WTC11 (cell line): ENCODE measurements around the gene RPRD1B. TPM values are rescaled to one million over a fixed set of nuclear protein-coding genes. Genes with fewer than 3 reads are reported as not detected.
A peak's percentile ranks its signal among the peaks of the same experiment; 100 is the strongest.

Experiments used
- ATAC-seq: fragments of 200-7000 bp; cut with Tn5 transposase; 2 replicates; pipeline ENCODE4 v1.10.0; 2021; ENCODE audit warnings: mild to moderate bottlenecking, moderate library complexity
- CTCF ChIA-PET: fragments of 300-600 bp; sonication (Branson Sonifier 250); formaldehyde crosslinking; loops from one replicate; lab custom pipeline; 2021; ENCODE audit warnings: antibody characterized with exemption; lab: Charles Lee
- POLR2A ChIA-PET: fragments of 350-600 bp; sonication (Branson Sonifier 250); formaldehyde crosslinking; loops from one replicate; lab custom pipeline; 2021; ENCODE audit warnings: antibody characterized with exemption; lab: Charles Lee
- DNase-seq: peaks from one replicate; pipeline ENCODE4 v3.0.0; 2021; ENCODE audit warnings: low spot score
- H3K27ac Mint-ChIP-seq: 2 replicates; pipeline ENCODE4 v1.8.0; 2021; ENCODE audit warnings: mixed read lengths
- H3K27me3 Mint-ChIP-seq: 2 replicates; pipeline ENCODE4 v1.8.0; 2021; ENCODE audit warnings: low read depth, mild to moderate bottlenecking, moderate library complexity, mixed read lengths
- H3K36me3 Mint-ChIP-seq: 2 replicates; pipeline ENCODE4 v1.8.0; 2021; ENCODE audit warnings: mixed read lengths
- H3K4me1 Mint-ChIP-seq: 2 replicates; pipeline ENCODE4 v1.8.0; 2022; ENCODE audit warnings: mixed read lengths
- H3K4me3 Mint-ChIP-seq: 2 replicates; pipeline ENCODE4 v1.8.0; 2021; ENCODE audit warnings: mild to moderate bottlenecking, moderate library complexity, mixed read lengths
- H3K9me3 Mint-ChIP-seq: 2 replicates; pipeline ENCODE4 v1.8.0; 2021; ENCODE audit warnings: mixed read lengths
- ATF1 ChIP-seq: sonication (generic); formaldehyde crosslinking; IDR thresholded peaks from 2 replicates; pipeline ENCODE4 v1.8.1; 2023; ENCODE audit warnings: mild to moderate bottlenecking, moderate library complexity, missing genetic modification reagents
- CBFB ChIP-seq: sonication (generic); formaldehyde crosslinking; IDR thresholded peaks from 2 replicates; pipeline ENCODE4 v1.8.1; 2022; ENCODE audit warnings: mild to moderate bottlenecking, low read depth, missing genetic modification reagents
- CDX4 ChIP-seq: fragments of 250-450 bp; sonication (Bioruptor Pico); IDR thresholded peaks from 2 replicates; pipeline ENCODE4 v1.9.0; 2021; ENCODE audit warnings: moderate library complexity, mild to moderate bottlenecking, inconsistent platforms, borderline replicate concordance
- CREB1 ChIP-seq: sonication (generic); formaldehyde crosslinking; IDR thresholded peaks from 2 replicates; pipeline ENCODE4 v1.8.0; 2023; ENCODE audit warnings: mild to moderate bottlenecking, missing genetic modification reagents
- ERG ChIP-seq: fragments of 250-450 bp; sonication (Bioruptor Pico); IDR thresholded peaks from 2 replicates; pipeline ENCODE4 v1.8.0; 2021; ENCODE audit warnings: mild to moderate bottlenecking
- FOXP4 ChIP-seq: sonication (generic); formaldehyde crosslinking; IDR thresholded peaks from 2 replicates; pipeline ENCODE4 v1.8.0; 2022; ENCODE audit warnings: mild to moderate bottlenecking, missing genetic modification reagents
- GRHL2 ChIP-seq: fragments of 250-450 bp; sonication (Bioruptor Pico); IDR thresholded peaks from 2 replicates; pipeline ENCODE4 v1.8.0; 2022; ENCODE audit warnings: mild to moderate bottlenecking, moderate library complexity; ENCODE audit not compliant: insufficient replicate concordance, severe bottlenecking
- IRF2 ChIP-seq: sonication (generic); formaldehyde crosslinking; IDR thresholded peaks from 2 replicates; pipeline ENCODE4 v1.8.0; 2022; ENCODE audit warnings: low read depth, missing genetic modification reagents, borderline replicate concordance
- JAZF1 ChIP-seq: fragments of 250-450 bp; sonication (Bioruptor Pico); IDR thresholded peaks from 2 replicates; pipeline ENCODE4 v1.9.0; 2021; ENCODE audit warnings: moderate library complexity, mild to moderate bottlenecking, inconsistent platforms
- JUN ChIP-seq: sonication (generic); formaldehyde crosslinking; IDR thresholded peaks from 2 replicates; pipeline ENCODE4 v1.8.0; 2023; ENCODE audit warnings: mild to moderate bottlenecking, missing genetic modification reagents
- KAT7 ChIP-seq: sonication (generic); formaldehyde crosslinking; IDR thresholded peaks from 2 replicates; pipeline ENCODE4 v1.8.1; 2023; ENCODE audit warnings: missing genetic modification reagents, mild to moderate bottlenecking, borderline replicate concordance
- NR3C1 ChIP-seq: sonication (generic); formaldehyde crosslinking; conservative IDR thresholded peaks from 2 replicates; pipeline ENCODE4 v1.8.1; 2023; ENCODE audit warnings: low read depth, mild to moderate bottlenecking, missing genetic modification reagents
- OVOL2 ChIP-seq: fragments of 250-450 bp; sonication (Bioruptor Pico); IDR thresholded peaks from 2 replicates; pipeline ENCODE4 v1.9.0; 2021; ENCODE audit warnings: mild to moderate bottlenecking, borderline replicate concordance
- RORB ChIP-seq: fragments of 250-450 bp; sonication (Bioruptor Pico); IDR thresholded peaks from 2 replicates; pipeline ENCODE4 v1.9.0; 2021; ENCODE audit warnings: mild to moderate bottlenecking
- SMAD3 ChIP-seq: sonication (generic); formaldehyde crosslinking; IDR thresholded peaks from 2 replicates; pipeline ENCODE4 v1.8.0; 2022; ENCODE audit warnings: missing genetic modification reagents, mild to moderate bottlenecking, borderline replicate concordance
- TP53 ChIP-seq: sonication (generic); formaldehyde crosslinking; IDR thresholded peaks from 2 replicates; pipeline ENCODE4 v1.8.1; 2023; ENCODE audit warnings: mild to moderate bottlenecking, missing genetic modification reagents
- ZNF121 ChIP-seq: sonication (generic); formaldehyde crosslinking; IDR thresholded peaks from 2 replicates; pipeline ENCODE4 v1.8.0; 2023; ENCODE audit warnings: missing genetic modification reagents
- ZNF138 ChIP-seq: sonication (generic); formaldehyde crosslinking; conservative IDR thresholded peaks from 2 replicates; pipeline ENCODE4 v1.8.1; 2022; ENCODE audit warnings: mild to moderate bottlenecking, moderate library complexity, missing genetic modification reagents
- ZNF232 ChIP-seq: sonication (generic); formaldehyde crosslinking; IDR thresholded peaks from 2 replicates; pipeline ENCODE4 v1.8.0; 2022; ENCODE audit warnings: mild to moderate bottlenecking, missing genetic modification reagents
- ZNF416 ChIP-seq: fragments of 250-450 bp; sonication (Bioruptor Pico); IDR thresholded peaks from 2 replicates; pipeline ENCODE4 v1.9.0; 2021; ENCODE audit warnings: mild to moderate bottlenecking, inconsistent platforms
- ZNF425 ChIP-seq: fragments of 250-450 bp; sonication (Bioruptor Pico); conservative IDR thresholded peaks from 2 replicates; pipeline ENCODE4 v1.9.0; 2021; ENCODE audit warnings: mild to moderate bottlenecking
- ZNF512 ChIP-seq: sonication (generic); formaldehyde crosslinking; IDR thresholded peaks from 2 replicates; pipeline ENCODE4 v1.8.1; 2022; ENCODE audit warnings: missing genetic modification reagents, borderline replicate concordance
- total RNA-seq: library from RNA; stranded (reverse); gene quantifications from 3 replicates; pipeline ENCODE4 v1.2.3, GENCODE V29; 2021

Gene RPRD1B
- total RNA-seq, 1 experiment from 2014 or later, result 21.4 TPM

GRCh38 chr20:38033330-38034107 is at the start of gene RPRD1B, which contains the start of gene TTI1 (continued):
- TF ChIP-seq FOXP4 (CRISPR knock-in tag), result peak; percentile 80; the same call in 1 of the 2 replicates
- TF ChIP-seq JAZF1 (CRISPR knock-in tag), result no peak
- TF ChIP-seq KAT7 (CRISPR knock-in tag), result peak; percentile 38; the same call in 1 of the 2 replicates
- TF ChIP-seq ATF1, result no peak

GRCh38 chr20:37984018-37984785 is 49.3 kb upstream of the RPRD1B start:
- TF ChIP-seq SMAD3 (CRISPR knock-in tag) (no peak), KAT7 (CRISPR knock-in tag) (no peak), JUN (CRISPR knock-in tag) (no peak), OVOL2 (CRISPR knock-in tag) (no peak), CBFB (CRISPR knock-in tag) (no peak), ZNF138 (no peak), ZNF416 (no peak), GRHL2 (CRISPR knock-in tag) (no peak), TP53 (CRISPR knock-in tag) (no peak), CDX4 (CRISPR knock-in tag) (no peak), JAZF1 (CRISPR knock-in tag) (no peak)
- peaks cover 32% of the 10 kb centered on the region for H3K36me3 Mint-ChIP-seq
- ATAC-seq, result no peak
- no peaks in the 10 kb centered on the region for H3K9me3 Mint-ChIP-seq
- H3K27me3 Mint-ChIP-seq, result no peaks in the 10 kb centered on the region
- POLR2A ChIA-PET, result interaction anchor here (0.8 kb wide), 1 partner anchor 33 kb away, joined by 6 read pairs; no protein-coding TSS in a partner anchor
- no peak overlapping the region for H3K4me3 Mint-ChIP-seq
- 0 out of 2 replicates have a peak, but pooled peaks cover 2% of the 10 kb centered on the region for H3K4me1 Mint-ChIP-seq
- CTCF ChIA-PET, result interaction anchor here (0.5 to 1.3 kb wide), 3 partner anchors 8 to 127 kb away, joined by 3 to 5 read pairs (median 3); no protein-coding TSS in a partner anchor
- no peak for DNase-seq
- no peak overlapping the region for H3K27ac Mint-ChIP-seq

GRCh38 chr20:37986044-37986858 is 47.3 kb upstream of the RPRD1B start:
- H3K4me3 Mint-ChIP-seq, result no peak overlapping the region
- POLR2A ChIA-PET, result no interaction called here
- TF ChIP-seq ZNF232 (CRISPR knock-in tag), result no peak
- no peak for TF ChIP-seq ZNF425 (CRISPR knock-in tag)
- no peak for TF ChIP-seq CREB1 (CRISPR knock-in tag)
- TF ChIP-seq ZNF512 (CRISPR knock-in tag), result no peak
- TF ChIP-seq RORB (CRISPR knock-in tag), result no peak
- TF ChIP-seq IRF2 (CRISPR knock-in tag), result no peak
- TF ChIP-seq ERG (CRISPR knock-in tag), result no peak
- TF ChIP-seq NR3C1 (CRISPR knock-in tag), result no peak
- no peak for TF ChIP-seq ZNF121
- DNase-seq, result no peak
- CTCF ChIA-PET, result interaction anchor here (1.0 kb wide), 1 partner anchor 42 kb away, joined by 4 read pairs; no protein-coding TSS in a partner anchor
- no peaks in the 10 kb centered on the region for H3K27me3 Mint-ChIP-seq
- 0 out of 2 replicates have a peak, but pooled peaks cover 2% of the 10 kb centered on the region for H3K4me1 Mint-ChIP-seq
- no peak overlapping the region for H3K27ac Mint-ChIP-seq
- no peaks in the 10 kb centered on the region for H3K9me3 Mint-ChIP-seq
- peaks cover 39% of the 10 kb centered on the region for H3K36me3 Mint-ChIP-seq
- no peak for ATAC-seq
